Adrenal gland (tissue), 12 donors: Measurements from ENCODE around the gene LHPP. TPM values are rescaled to one million over a fixed set of nuclear protein-coding genes. Genes with fewer than 3 reads are reported as not detected.

Experiments used
- DNase-seq, 7 donors: peaks; one replicate each; pipeline ENCODE4 v3.0.0-alpha.2; 2019 to 2020
- H3K27ac ChIP-seq, 5 donors: fragments of 200-600 bp; sonication (generic) in 4 of 5; 1 replicate in 3 of 5; 2 replicates in 2 of 5; pipeline versions ENCODE4 v1.5.1 to v1.8.0; 2016 to 2020; ENCODE audit warnings: mild to moderate bottlenecking in 1 of 5
- H3K27me3 ChIP-seq: fragments of 200-600 bp; 2 replicates; pipeline ENCODE4 v1.8.0; 2021
- H3K36me3 ChIP-seq, 2 donors: fragments of 200-600 bp; replicated peaks in 1 of 2; 1 replicate in 1 of 2; 2 replicates in 1 of 2; pipeline versions ENCODE4 v1.5.1 to v1.8.0; 2018 to 2022
- H3K4me1 ChIP-seq, 2 donors: fragments of 200-600 bp; replicated peaks in 1 of 2; 1 replicate in 1 of 2; 2 replicates in 1 of 2; pipeline versions ENCODE4 v1.5.1 to v1.8.0; 2018 to 2021
- H3K4me3 ChIP-seq, 4 donors: fragments of 200-600 bp; sonication (generic) in 3 of 4; one replicate each; pipeline ENCODE4 v1.5.1; 2016 to 2018
- H3K9me3 ChIP-seq, 3 donors: fragments of 200-600 bp; sonication (generic) in 1 of 3; replicated peaks in 1 of 3; 1 replicate in 2 of 3; 2 replicates in 1 of 3; pipeline versions ENCODE4 v1.5.1 to v1.8.0; 2016 to 2021
- POLR2A ChIP-seq, 2 donors: fragments of 450-650 bp; IDR thresholded peaks; one replicate each; pipeline ENCODE4 v1.6.1; 2017; ENCODE audit warnings: antibody characterized with exemption in 2 of 2, mild to moderate bottlenecking in 2 of 2, moderate library complexity in 1 of 2
- WGBS, 4 donors: extraction: QIAGEN DNeasy Blood & Tissue Kit in 2 of 4; methylation state at CpG; one replicate each; pipeline versions ENCODE4 v1.1.5 to v1.1.7; 2013 to 2017; 5-methylcytosine and 5-hydroxymethylcytosine counted together
- intact Hi-C, 2 donors: fragments of 100-400 bp; cut with DNase I; formaldehyde crosslinking; loops; one replicate each; pipeline versions ENCODE4 v1.14.1 to v1.15.0; 2022 to 2023
- polyA plus RNA-seq, 3 donors: library from polyadenylated mRNA; stranded (reverse); fragments of 200-250 nt in 2 of 3; fragments of 350-450 nt in 1 of 3; fragmentation: Illumina TruSeq in 1 of 3; extraction: RNeasy Lipid Tissue Mini Kit (QIAGEN cat#74804) in 1 of 3; gene quantifications; one replicate each; pipeline ENCODE4 v1.2.3, GENCODE V29; 2013 to 2014
- total RNA-seq, 9 donors: library from RNA; depleted of rRNA in 4 of 9; stranded (reverse); fragments of >200 nt in 4 of 9; fragments of 120-200 nt in 1 of 9; fragmentation: NEBNext Ultra II Directional in 1 of 9; extraction: Animal tissue kit (Norgen Biotek cat#: 25700) in 1 of 9; gene quantifications; one replicate each; pipeline versions ENCODE4 v1.1.0 to v1.2.4, GENCODE V29; 2013 to 2023
- TF ChIP-seq, protein P1 (sequence below), 6 experiments: fragments of 450-650 bp in 4 of 6; fragments of 200-600 bp in 2 of 6; sonication (generic) in 1 of 6; IDR thresholded peaks; 1 replicate in 5 of 6; 2 replicates in 1 of 6; pipeline versions ENCODE4 v1.5.1 to v1.8.0; 2016 to 2021; ENCODE audit warnings: antibody characterized with exemption in 6 of 6, mild to moderate bottlenecking in 2 of 6, moderate library complexity in 1 of 6
- donor health status: healthy with polysubstance abuse.
- donor health status: Bipolar disorder and iron deficiency.
- donor health status: DM: yes; HTN: yes; CAD: no.
- donor health status: DM: no; HTN: no; CAD: no.
- donor health status: DM: no; HTN: no; CAD: no.
- donor health status: DM: yes; HTN: yes; CAD: no.

The LHPP gene
- total and polyA plus RNA-seq, 12 donors = 10.5 to 70.1 (median 43.4) TPM

DNA sequence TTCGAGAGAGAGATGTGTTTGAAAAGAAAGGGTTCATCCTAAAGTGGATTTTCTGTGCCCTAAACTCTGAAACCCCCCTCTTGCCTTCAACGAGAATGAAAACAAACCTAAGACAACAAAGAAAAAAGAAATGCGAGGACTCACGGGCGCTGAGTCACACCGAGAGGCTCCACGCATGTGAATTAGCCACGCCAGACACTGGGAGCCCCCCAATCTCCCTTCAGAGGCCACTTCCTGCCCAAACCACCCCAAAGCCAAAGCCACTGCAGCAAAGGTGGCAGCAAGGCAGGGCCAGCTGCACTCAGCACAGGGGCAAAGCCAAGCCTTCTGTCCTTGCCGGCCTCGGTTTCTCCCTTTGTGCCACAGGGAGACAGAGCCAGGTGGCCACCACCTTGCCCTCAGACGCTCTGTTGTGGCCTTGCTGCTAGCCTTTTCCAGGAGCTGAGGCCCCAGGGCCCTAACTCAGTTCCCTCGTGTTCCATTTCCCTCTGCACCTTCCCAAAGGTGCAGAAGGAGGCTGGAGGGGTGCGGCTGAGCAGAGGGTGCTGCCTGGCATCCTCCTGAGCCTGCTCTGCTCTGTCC lies 189.3 kb downstream of the LHPP start:
- H3K36me3 ChIP-seq = peaks cover 0 to 1% of the 10 kb centered on the region in 2 donors
- H3K4me3 ChIP-seq = no peak overlapping the region
- no peak for DNase-seq
- no peaks in the 10 kb centered on the region for H3K27me3 ChIP-seq
- no peaks in the 10 kb centered on the region for H3K9me3 ChIP-seq
- intact Hi-C loops = no loop called here
- 74 to 83% (median 78%) methylated on average over 10 to 13 of the region's 13 CpGs for WGBS, 4 donors
- H3K27ac ChIP-seq = peak overlapping the region in 4 of 5 donors; percentile 14 to 93 (median 61)
- TF ChIP-seq POLR2A (IDR thresholded peaks at IDR 0.05) = no peak
- TF ChIP-seq, protein P1, sequence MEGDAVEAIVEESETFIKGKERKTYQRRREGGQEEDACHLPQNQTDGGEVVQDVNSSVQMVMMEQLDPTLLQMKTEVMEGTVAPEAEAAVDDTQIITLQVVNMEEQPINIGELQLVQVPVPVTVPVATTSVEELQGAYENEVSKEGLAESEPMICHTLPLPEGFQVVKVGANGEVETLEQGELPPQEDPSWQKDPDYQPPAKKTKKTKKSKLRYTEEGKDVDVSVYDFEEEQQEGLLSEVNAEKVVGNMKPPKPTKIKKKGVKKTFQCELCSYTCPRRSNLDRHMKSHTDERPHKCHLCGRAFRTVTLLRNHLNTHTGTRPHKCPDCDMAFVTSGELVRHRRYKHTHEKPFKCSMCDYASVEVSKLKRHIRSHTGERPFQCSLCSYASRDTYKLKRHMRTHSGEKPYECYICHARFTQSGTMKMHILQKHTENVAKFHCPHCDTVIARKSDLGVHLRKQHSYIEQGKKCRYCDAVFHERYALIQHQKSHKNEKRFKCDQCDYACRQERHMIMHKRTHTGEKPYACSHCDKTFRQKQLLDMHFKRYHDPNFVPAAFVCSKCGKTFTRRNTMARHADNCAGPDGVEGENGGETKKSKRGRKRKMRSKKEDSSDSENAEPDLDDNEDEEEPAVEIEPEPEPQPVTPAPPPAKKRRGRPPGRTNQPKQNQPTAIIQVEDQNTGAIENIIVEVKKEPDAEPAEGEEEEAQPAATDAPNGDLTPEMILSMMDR (IDR thresholded peaks at IDR 0.05) = no peak
- peaks cover 52 to 86% of the 10 kb centered on the region in 2 donors for H3K4me1 ChIP-seq

DNA sequence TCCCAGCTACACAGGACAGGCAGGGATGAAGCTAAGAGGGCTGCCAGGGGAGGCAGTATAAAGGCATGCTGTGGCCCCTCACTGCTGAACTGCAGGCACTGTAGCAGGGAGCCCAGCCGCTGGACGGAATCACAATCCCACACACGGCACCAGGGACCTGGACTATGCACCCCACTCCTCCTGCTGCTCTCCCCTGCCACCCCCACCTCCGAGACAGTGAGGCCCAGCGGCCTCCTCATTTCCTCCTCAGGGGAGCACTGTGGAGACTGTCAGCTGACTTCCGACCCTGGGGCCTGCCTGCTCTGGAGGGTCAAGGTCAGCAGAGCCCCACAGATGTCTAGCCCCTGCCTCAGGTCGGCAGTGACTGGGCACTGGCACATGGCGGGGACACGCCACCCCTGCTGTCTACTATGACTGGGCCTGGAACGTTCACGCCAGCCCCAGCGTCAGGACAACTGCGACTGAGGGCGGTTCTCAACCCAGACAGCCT lies 189.8 kb downstream of the LHPP start:
- TF ChIP-seq, protein P1 (IDR thresholded peaks at IDR 0.05) = no peak
- TF ChIP-seq POLR2A (IDR thresholded peaks at IDR 0.05) = no peak
- no peaks in the 10 kb centered on the region for H3K27me3 ChIP-seq
- peaks cover 0 to 6% of the 10 kb centered on the region in 2 donors for H3K36me3 ChIP-seq
- H3K9me3 ChIP-seq = no peaks in the 10 kb centered on the region
- H3K4me1 ChIP-seq = peaks cover 47 to 81% of the 10 kb centered on the region in 2 donors
- H3K4me3 ChIP-seq = no peak overlapping the region
- peak overlapping the region in 3 of 5 donors; percentile 35 to 87 (median 36) for H3K27ac ChIP-seq
- intact Hi-C loops = no loop called here
- WGBS, 4 donors = 50 to 80% (median 76%) methylated on average over 2 to 14 of the region's 14 CpGs
- no peak for DNase-seq

DNA sequence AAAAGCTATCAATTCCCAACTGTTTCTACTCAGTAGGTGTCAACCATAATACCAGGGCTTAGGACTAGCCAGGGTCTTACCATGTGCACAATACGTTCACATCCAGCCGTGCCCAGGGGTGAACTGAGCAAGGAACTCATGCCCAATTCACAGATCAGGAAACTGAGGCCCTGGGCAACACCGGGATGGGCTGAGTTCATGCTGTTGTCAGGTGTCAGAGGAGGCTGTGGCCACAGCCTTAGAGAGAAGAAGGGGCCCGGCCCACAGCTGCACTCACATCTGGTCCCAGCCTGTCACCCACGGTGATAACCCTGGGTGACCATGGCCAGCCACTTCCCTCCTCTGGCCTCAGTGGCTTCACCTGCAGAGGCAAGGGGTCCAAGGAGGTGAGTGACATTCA lies 190.6 kb downstream of the LHPP start:
- TF ChIP-seq, protein P1 (IDR thresholded peaks at IDR 0.05) = no peak
- no peak for TF ChIP-seq POLR2A (IDR thresholded peaks at IDR 0.05)
- WGBS, 4 donors = 87 to 94% (median 94%) methylated on average over 2 to 5 of the region's 5 CpGs
- no peak overlapping the region for H3K4me3 ChIP-seq
- intact Hi-C loops = no loop called here
- no peaks in the 10 kb centered on the region for H3K27me3 ChIP-seq
- peak overlapping the region in 2 of 5 donors; percentile 74 to 87 for H3K27ac ChIP-seq
- peaks cover 0 to 6% of the 10 kb centered on the region in 2 donors for H3K36me3 ChIP-seq
- H3K9me3 ChIP-seq = no peaks in the 10 kb centered on the region
- peaks cover 39 to 73% of the 10 kb centered on the region in 2 donors for H3K4me1 ChIP-seq
- DNase-seq = no peak

DNA sequence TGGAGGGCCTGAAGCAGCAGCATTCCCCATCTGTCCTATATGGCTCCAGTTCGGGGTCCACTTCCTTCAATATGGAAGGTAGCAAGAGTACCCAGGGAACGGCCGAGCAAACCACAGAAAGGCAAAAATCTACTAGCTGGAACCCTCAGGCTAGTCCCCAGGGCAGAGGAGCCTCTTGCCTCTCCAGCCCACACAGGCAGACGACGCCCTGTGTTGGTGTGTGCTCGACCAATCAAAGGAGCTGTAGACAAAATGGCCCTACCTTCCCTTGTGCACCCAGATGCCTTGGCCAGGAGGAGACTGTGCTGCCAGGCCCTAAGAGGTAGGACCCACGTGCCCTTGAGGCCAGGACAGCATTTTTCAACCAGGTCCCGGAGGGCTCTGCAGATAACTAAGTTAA lies 191.1 kb downstream of the LHPP start:
- H3K9me3 ChIP-seq = no peaks in the 10 kb centered on the region
- H3K4me3 ChIP-seq = no peak overlapping the region
- TF ChIP-seq POLR2A (IDR thresholded peaks at IDR 0.05) = no peak
- TF ChIP-seq, protein P1 (IDR thresholded peaks at IDR 0.05) = no peak
- H3K27me3 ChIP-seq = no peaks in the 10 kb centered on the region
- peak overlapping the region in 2 of 5 donors; percentile 74 to 87 for H3K27ac ChIP-seq
- intact Hi-C loops = no loop called here
- H3K36me3 ChIP-seq = peaks cover 0 to 6% of the 10 kb centered on the region in 2 donors
- WGBS, 4 donors = 81 to 88% (median 83%) methylated on average over 7 to 8 of the region's 8 CpGs
- peaks cover 34 to 68% of the 10 kb centered on the region in 2 donors for H3K4me1 ChIP-seq
- no peak for DNase-seq
